SK-N-SH (cell line): ENCODE measurements around the gene FASLG. TPM values are rescaled to one million over a fixed set of nuclear protein-coding genes. Genes with fewer than 3 reads are reported as not detected.

Experiments
- CTCF ChIA-PET: fragments of 300-600, 350-600 bp; formaldehyde crosslinking; extraction: SDS; loops from one replicate; lab custom pipeline; 2021; lab: Yijun Ruan, JAX
- POLR2A ChIA-PET: fragments of 350-600 bp; sonication (Branson Sonifier 250); formaldehyde crosslinking; extraction: SDS; loops from one replicate; lab custom pipeline; 2020; ENCODE audit warnings: antibody characterized with exemption, inconsistent platforms; lab: Yijun Ruan, JAX
- DNase-seq: peaks from one replicate; pipeline ENCODE4 v3.0.0; 2012
- H2AFZ ChIP-seq: fragments of 200-600 bp; sonication (generic); 2 replicates; pipeline ENCODE4 v1.8.1; 2016; ENCODE audit warnings: antibody characterized with exemption, mild to moderate bottlenecking, low read depth
- H3F3A ChIP-seq: fragments of 200-600 bp; sonication (generic); replicated peaks from 2 replicates; pipeline ENCODE3; 2016; ENCODE audit warnings: antibody characterized with exemption, mild to moderate bottlenecking; ENCODE audit not compliant: insufficient read depth
- H3K27ac ChIP-seq, 2 experiments: fragments of 200-500 bp in 1 of 2; fragments of 200-600 bp in 1 of 2; sonication (Bioruptor generic) in 1 of 2; sonication (generic), shearing (Covaris generic) in 1 of 2; 2 replicates each; pipeline versions ENCODE4 v1.5.1 to v1.6.1; 2014 to 2016; ENCODE audit warnings: low read depth in 2 of 2, inconsistent platforms in 1 of 2, low read length in 1 of 2, mild to moderate bottlenecking in 1 of 2, mixed read lengths in 1 of 2
- H3K27me3 ChIP-seq: fragments of 200-600 bp; sonication (generic), shearing (Covaris generic); 2 replicates; pipeline ENCODE4 v1.6.1; 2016; ENCODE audit warnings: mixed run types; ENCODE audit not compliant: insufficient read depth
- H3K36me3 ChIP-seq, 2 experiments: fragments of 200-500 bp in 1 of 2; fragments of 200-600 bp in 1 of 2; sonication (Bioruptor generic) in 1 of 2; sonication (generic) in 1 of 2; replicated peaks in 1 of 2; 2 replicates each; pipeline versions ENCODE3 to v1.5.1; 2014 to 2016; ENCODE audit warnings: low read length in 1 of 2, mild to moderate bottlenecking in 1 of 2; ENCODE audit not compliant: insufficient read depth in 2 of 2, control insufficient read depth in 1 of 2
- H3K4me1 ChIP-seq, 2 experiments: fragments of 200-500 bp in 1 of 2; fragments of 200-600 bp in 1 of 2; sonication (Bioruptor generic) in 1 of 2; sonication (generic), shearing (Covaris generic) in 1 of 2; 2 replicates each; pipeline versions ENCODE4 v1.5.1 to v1.6.1; 2014 to 2016; ENCODE audit warnings: low read depth in 1 of 2, low read length in 1 of 2, mixed run types in 1 of 2; ENCODE audit not compliant: insufficient read depth in 2 of 2, control insufficient read depth in 1 of 2
- H3K4me2 ChIP-seq: fragments of 200-600 bp; sonication (generic), shearing (Covaris generic); 2 replicates; pipeline ENCODE4 v1.6.1; 2017; ENCODE audit warnings: mixed run types
- H3K4me3 ChIP-seq, 2 experiments: fragments of 200-500 bp in 1 of 2; fragments of 200-600 bp in 1 of 2; sonication (Bioruptor generic) in 1 of 2; sonication (generic), shearing (Covaris generic) in 1 of 2; 2 replicates each; pipeline versions ENCODE4 v1.5.1 to v1.8.1; 2014 to 2016; ENCODE audit warnings: low read depth in 2 of 2, inconsistent platforms in 1 of 2, low read length in 1 of 2, mild to moderate bottlenecking in 1 of 2, mixed read lengths in 1 of 2, moderate library complexity in 1 of 2
- H3K79me2 ChIP-seq: fragments of 200-600 bp; sonication (generic); 2 replicates; pipeline ENCODE4 v1.8.1; 2017; ENCODE audit warnings: mild to moderate bottlenecking; ENCODE audit not compliant: insufficient read depth
- H3K9ac ChIP-seq: fragments of 200-600 bp; sonication (generic); 2 replicates; pipeline ENCODE4 v1.6.1; 2017; ENCODE audit warnings: mixed run types
- H3K9me2 ChIP-seq: fragments of 200-600 bp; sonication (generic); 2 replicates; pipeline ENCODE4 v1.6.1; 2017; ENCODE audit warnings: mixed run types
- H3K9me3 ChIP-seq: fragments of 200-600 bp; sonication (generic); 2 replicates; pipeline ENCODE4 v1.6.1; 2017; ENCODE audit warnings: mixed run types, mild to moderate bottlenecking, moderate library complexity
- H4K20me1 ChIP-seq: fragments of 200-600 bp; sonication (generic); 2 replicates; pipeline ENCODE4 v1.6.1; 2017; ENCODE audit warnings: mild to moderate bottlenecking, mixed run types; ENCODE audit not compliant: insufficient read depth
- ELF1 ChIP-seq: IDR thresholded peaks from 2 replicates; pipeline ENCODE4 v1.4.0; 2012
- EZH2phosphoT487 ChIP-seq: fragments of 200-600 bp; sonication (generic); IDR thresholded peaks from 2 replicates; pipeline ENCODE4 v1.6.1; 2017; ENCODE audit warnings: low read depth, mixed run types, mild to moderate bottlenecking, antibody characterized with exemption, moderate library complexity, borderline replicate concordance
- FOSL2 ChIP-seq: IDR thresholded peaks from 2 replicates; pipeline ENCODE4 v1.4.0; 2012; ENCODE audit warnings: low read depth, mild to moderate bottlenecking, moderate library complexity, borderline replicate concordance
- FOXM1 ChIP-seq: IDR thresholded peaks from 2 replicates; pipeline ENCODE4 v1.4.0; 2012; ENCODE audit warnings: low read depth, mild to moderate bottlenecking
- GABPA ChIP-seq: IDR thresholded peaks from 2 replicates; pipeline ENCODE4 v1.4.0; 2012; ENCODE audit warnings: low read depth, mild to moderate bottlenecking
- IRF3 ChIP-seq: fragments of 150-350 bp; IDR thresholded peaks from 2 replicates; pipeline ENCODE4 v1.6.1; 2016; ENCODE audit warnings: mild to moderate bottlenecking, low read depth, low read length
- JUND ChIP-seq: IDR thresholded peaks from 2 replicates; pipeline ENCODE4 v1.4.0; 2012
- MEF2A ChIP-seq: IDR thresholded peaks from 2 replicates; pipeline ENCODE4 v1.4.0; 2012; ENCODE audit warnings: low read depth, borderline replicate concordance
- MXI1 ChIP-seq: IDR thresholded peaks from 2 replicates; pipeline ENCODE4 v1.6.1; 2012; ENCODE audit warnings: mild to moderate bottlenecking, low read depth, low read length, improper control_type of control experiment
- NFIC ChIP-seq: IDR thresholded peaks from 2 replicates; pipeline ENCODE4 v1.4.0; 2012; ENCODE audit warnings: borderline replicate concordance
- NRF1 ChIP-seq: IDR thresholded peaks from 2 replicates; pipeline ENCODE4 v1.6.1; 2012; ENCODE audit warnings: low read depth, mild to moderate bottlenecking, low read length
- RAD21 ChIP-seq: IDR thresholded peaks from 2 replicates; pipeline ENCODE4 v1.6.1; 2012; ENCODE audit warnings: mild to moderate bottlenecking, low read length
- REST ChIP-seq: IDR thresholded peaks from 2 replicates; pipeline ENCODE4 v1.6.1; 2012; ENCODE audit warnings: mild to moderate bottlenecking, low read depth, low read length, moderate library complexity
- RFX5 ChIP-seq: IDR thresholded peaks from 2 replicates; pipeline ENCODE4 v1.6.1; 2012; ENCODE audit warnings: mild to moderate bottlenecking, improper control_type of control experiment, low read length
- TAF1 ChIP-seq: IDR thresholded peaks from 2 replicates; pipeline ENCODE4 v1.6.1; 2012; ENCODE audit warnings: low read depth, mild to moderate bottlenecking, low read length, moderate library complexity, borderline replicate concordance
- TEAD4 ChIP-seq: IDR thresholded peaks from 2 replicates; pipeline ENCODE4 v1.4.0; 2012; ENCODE audit warnings: mild to moderate bottlenecking, borderline replicate concordance; ENCODE audit not compliant: insufficient read depth
- USF2 ChIP-seq: fragments of 150-350 bp; IDR thresholded peaks from 2 replicates; pipeline ENCODE4 v1.6.1; 2017; ENCODE audit warnings: antibody characterized with exemption, low read length, low read depth, borderline replicate concordance
- WGBS: methylation state at CpG from one replicate; pipeline ENCODE4 v1.1.6; 2017; ENCODE audit warnings: low lambda C conversion rate; 5-methylcytosine and 5-hydroxymethylcytosine counted together
- polyA plus RNA-seq, 3 experiments: library from polyadenylated mRNA; depleted of rRNA; stranded (reverse); fragments of >200 nt; gene quantifications; 2 replicates each; pipeline ENCODE4 v1.2.3, GENCODE V29; 2012

FASLG gene
- polyA plus RNA-seq, 1 of the 3 experiments (the other 2 are of a cell fraction), result not detected

- CTCF ChIA-PET, result no interaction called here
- no peak overlapping the region for H2AFZ ChIP-seq
Measured at GRCh38 chr1:172647987-172648386, 10.9 kb upstream of the FASLG start.

GRCh38 chr1:172650474-172651193, 8.3 kb upstream of the FASLG start:
- ChIA-PET CTCF (interaction anchor here (0.9 kb wide), 1 partner anchor 17 kb away, joined by 3 read pairs; no protein-coding TSS in a partner anchor), POLR2A (no interaction called here)
- Histone ChIP-seq H3K79me2 (no peaks in the 10 kb centered on the region), H3K36me3 (no peaks in the 10 kb centered on the region), H3K9me3 (no peaks in the 10 kb centered on the region), H2AFZ (no peak overlapping the region), H3K27ac (no peak overlapping the region), H3F3A (peaks cover 15% of the 10 kb centered on the region), H3K9me2 (no peaks in the 10 kb centered on the region), H4K20me1 (no peaks in the 10 kb centered on the region), H3K27me3 (no peaks in the 10 kb centered on the region), H3K4me1 (peaks cover 0 to 7% of the 10 kb centered on the region in 2 experiments; a peak in 1 of 4 replicates), H3K4me2 (no peak overlapping the region), H3K4me3 (no peak overlapping the region), H3K9ac (no peak overlapping the region)
- TF ChIP-seq EZH2phosphoT487, result no peak
- TF ChIP-seq IRF3, result no peak
- no peak for TF ChIP-seq RFX5
- TF ChIP-seq FOXM1, result no peak
- TF ChIP-seq FOSL2, result no peak
- TF ChIP-seq ELF1, result no peak
- no peak for TF ChIP-seq JUND
- TF ChIP-seq TEAD4, result no peak
- TF ChIP-seq USF2, result no peak
- TF ChIP-seq TAF1, result no peak
- TF ChIP-seq GABPA, result no peak
- no peak for TF ChIP-seq REST
- TF ChIP-seq MXI1, result no peak
- TF ChIP-seq MEF2A, result no peak
- no peak for TF ChIP-seq NRF1
- no peak for DNase-seq
- 89% methylated on average over 2 of the region's 2 CpGs for WGBS

More at GRCh38 chr1:172647987-172648386, 10.9 kb upstream of the FASLG start:
- H3K27me3 ChIP-seq, result no peaks in the 10 kb centered on the region
- TF ChIP-seq RAD21 (no peak), NFIC (no peak)
- POLR2A ChIA-PET, result no interaction called here
- H3K27ac ChIP-seq, result no peak overlapping the region
- H3K4me3 ChIP-seq, result no peak overlapping the region
- WGBS, result 86% methylated on average over 4 of the region's 4 CpGs
- peaks cover 4% of the 10 kb centered on the region in 2 experiments; a peak in 2 of 4 replicates for H3K4me1 ChIP-seq
- DNase-seq, result no peak
- H4K20me1 ChIP-seq, result no peaks in the 10 kb centered on the region
- H3F3A ChIP-seq, result no peaks in the 10 kb centered on the region
- H3K36me3 ChIP-seq, result no peaks in the 10 kb centered on the region
- no peaks in the 10 kb centered on the region for H3K9me2 ChIP-seq
- H3K4me2 ChIP-seq, result no peak overlapping the region
- no peaks in the 10 kb centered on the region for H3K9me3 ChIP-seq
- no peak overlapping the region for H3K9ac ChIP-seq
- no peaks in the 10 kb centered on the region for H3K79me2 ChIP-seq
